GM21367 (cell line): ENCODE data around the gene INHBB.

Experiments
- ATAC-seq: cut with Tn5 transposase; IDR thresholded peaks from one replicate; pipeline ENCODE4 v1.9.1; 2021; ENCODE audit not compliant: unreplicated experiment

Gene INHBB

GRCh38 chr2:120354935-120355779 is 9.2 kb downstream of the INHBB start:
- no peak for ATAC-seq

GRCh38 chr2:120355780-120356266 is 9.9 kb downstream of the INHBB start:
- no peak for ATAC-seq

- ATAC-seq = no peak
Measured at GRCh38 chr2:120357768-120358167, 11.8 kb downstream of the INHBB start.

- ATAC-seq = no peak
Measured at GRCh38 chr2:120358734-120359465, 13.0 kb downstream of the INHBB start.

GRCh38 chr2:120360307-120360855 is 14.4 kb downstream of the INHBB start:
- ATAC-seq = no peak

GRCh38 chr2:120362926-120363325 is 17.0 kb downstream of the INHBB start:
- ATAC-seq = no peak

GRCh38 chr2:120365236-120365793 is 19.4 kb downstream of the INHBB start:
- ATAC-seq = no peak

GRCh38 chr2:120366698-120367097 is 20.8 kb downstream of the INHBB start:
- no peak for ATAC-seq

GRCh38 chr2:120367221-120367620 is 21.3 kb downstream of the INHBB start:
- no peak for ATAC-seq

GRCh38 chr2:120367649-120368048 is 21.7 kb downstream of the INHBB start:
- no peak for ATAC-seq

- no peak for ATAC-seq
Measured at GRCh38 chr2:120368086-120368485, 22.1 kb downstream of the INHBB start.

- no peak for ATAC-seq
Measured at GRCh38 chr2:120369250-120369649, 23.3 kb downstream of the INHBB start.

GRCh38 chr2:120371969-120372625 is 26.2 kb downstream of the INHBB start:
- ATAC-seq = no peak

GRCh38 chr2:120372816-120373215 is 26.9 kb downstream of the INHBB start:
- no peak for ATAC-seq

GRCh38 chr2:120373424-120373823 is 27.5 kb downstream of the INHBB start:
- ATAC-seq = no peak

- no peak for ATAC-seq
Measured at GRCh38 chr2:120374821-120375220, 28.9 kb downstream of the INHBB start.

- no peak for ATAC-seq
Measured at GRCh38 chr2:120375251-120376020, 29.5 kb downstream of the INHBB start.

GRCh38 chr2:120376101-120376500 is 30.2 kb downstream of the INHBB start:
- no peak for ATAC-seq

GRCh38 chr2:120376679-120377640 is 31.0 kb downstream of the INHBB start:
- no peak for ATAC-seq
